Keratinocyte (primary cell): ENCODE data around the gene TAF1B.

Source experiments
- EZH2 ChIP-seq: IDR thresholded peaks from one replicate; pipeline ENCODE4 v1.6.1; 2012; ENCODE audit warnings: inconsistent platforms, mild to moderate bottlenecking, low read length, moderate library complexity
- TF ChIP-seq, protein P1 (sequence below), 3 experiments: IDR thresholded peaks in 1 of 3; conservative IDR thresholded peaks in 1 of 3; optimal IDR thresholded peaks in 1 of 3; 2 replicates in 2 of 3; 3 replicates in 1 of 3; pipeline versions ENCODE3 to v1.5.1; 2011; ENCODE audit warnings: low read length in 3 of 3, mild to moderate bottlenecking in 3 of 3, moderate library complexity in 2 of 3, control low read depth in 1 of 3, inconsistent platforms in 1 of 3; ENCODE audit not compliant: insufficient read depth in 2 of 3; ENCODE audit errors: extremely low read depth in 1 of 3

DNA sequence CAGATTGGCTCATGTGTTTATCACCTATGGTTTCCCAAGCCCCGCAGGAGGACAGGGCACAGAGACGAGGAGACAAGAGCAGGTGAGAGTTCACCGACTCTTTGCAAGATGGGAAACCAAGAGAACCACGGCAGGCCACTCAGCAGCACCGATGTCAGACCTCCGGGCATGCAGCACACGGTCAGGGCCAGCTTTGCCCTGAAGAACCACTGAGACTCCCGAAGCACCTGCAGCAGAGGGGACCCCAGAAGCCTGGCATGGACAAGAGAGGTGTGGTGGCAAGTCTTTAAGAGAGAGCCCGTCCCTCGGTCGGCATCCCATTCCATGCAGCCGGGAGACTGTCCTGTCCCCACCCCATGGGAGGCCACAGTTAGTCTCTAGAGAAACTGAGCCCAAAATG, 36.6 kb upstream of the TAF1B start:
- TF ChIP-seq, protein P1, sequence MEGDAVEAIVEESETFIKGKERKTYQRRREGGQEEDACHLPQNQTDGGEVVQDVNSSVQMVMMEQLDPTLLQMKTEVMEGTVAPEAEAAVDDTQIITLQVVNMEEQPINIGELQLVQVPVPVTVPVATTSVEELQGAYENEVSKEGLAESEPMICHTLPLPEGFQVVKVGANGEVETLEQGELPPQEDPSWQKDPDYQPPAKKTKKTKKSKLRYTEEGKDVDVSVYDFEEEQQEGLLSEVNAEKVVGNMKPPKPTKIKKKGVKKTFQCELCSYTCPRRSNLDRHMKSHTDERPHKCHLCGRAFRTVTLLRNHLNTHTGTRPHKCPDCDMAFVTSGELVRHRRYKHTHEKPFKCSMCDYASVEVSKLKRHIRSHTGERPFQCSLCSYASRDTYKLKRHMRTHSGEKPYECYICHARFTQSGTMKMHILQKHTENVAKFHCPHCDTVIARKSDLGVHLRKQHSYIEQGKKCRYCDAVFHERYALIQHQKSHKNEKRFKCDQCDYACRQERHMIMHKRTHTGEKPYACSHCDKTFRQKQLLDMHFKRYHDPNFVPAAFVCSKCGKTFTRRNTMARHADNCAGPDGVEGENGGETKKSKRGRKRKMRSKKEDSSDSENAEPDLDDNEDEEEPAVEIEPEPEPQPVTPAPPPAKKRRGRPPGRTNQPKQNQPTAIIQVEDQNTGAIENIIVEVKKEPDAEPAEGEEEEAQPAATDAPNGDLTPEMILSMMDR (optimal IDR thresholded peaks at IDR 0.05 in 1 of 3, IDR thresholded peaks at IDR 0.05 in 1 of 3, conservative IDR thresholded peaks at IDR 0.05 in 1 of 3; ENCODE audit: extremely low read depth in 1 of 3, insufficient read depth in 2 of 3, low read length in 3 of 3), result no peak
- TF ChIP-seq EZH2, result no peak
